ENCODE measurements around the gene PRKRA. TPM values are rescaled to one million over a fixed set of nuclear protein-coding genes. Genes with fewer than 3 reads are reported as not detected.

The PRKRA gene
- total and polyA plus RNA-seq, 2 of the 13 experiments (the other 11 are each of a cell fraction or from before 2014, with no cell fraction given): 53.1 to 74.7 TPM

DNA sequence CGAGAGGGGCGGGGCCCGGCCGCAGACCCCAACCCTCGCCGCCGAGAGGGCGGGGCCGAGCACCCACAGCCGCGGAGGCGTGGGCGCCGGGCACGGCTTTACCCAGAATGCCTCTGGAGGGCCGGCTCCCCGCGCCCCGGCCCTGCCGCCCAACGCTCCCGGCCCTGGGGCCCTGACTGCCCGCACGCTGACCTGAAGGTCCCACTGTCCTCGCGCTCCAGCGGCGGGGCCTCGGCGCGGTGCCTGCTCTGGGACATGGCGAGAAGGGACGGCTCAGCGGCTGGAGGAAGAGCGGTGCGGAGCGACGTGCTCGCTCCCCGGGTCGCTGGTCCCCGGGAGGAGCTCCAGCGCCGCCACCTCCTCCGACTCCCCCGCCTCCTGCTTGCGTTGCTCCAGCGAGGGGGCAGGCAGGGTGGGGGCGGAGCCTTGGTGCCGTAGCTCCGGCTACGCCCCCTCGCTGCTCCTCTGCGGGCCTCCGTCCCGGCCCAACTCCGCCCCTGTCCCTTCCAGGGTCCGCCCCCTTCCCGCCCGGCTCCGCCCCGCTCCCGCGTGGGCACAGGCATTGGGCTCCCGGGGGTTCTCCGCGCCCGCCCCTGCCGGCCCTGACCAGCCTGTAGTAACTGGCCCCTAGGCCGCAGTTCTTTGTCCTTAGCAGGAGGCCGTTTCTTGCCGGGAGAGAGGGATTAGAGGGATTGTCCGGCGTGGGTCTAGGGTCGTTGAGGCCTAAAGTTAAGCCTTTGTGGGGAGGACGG is at the start of gene PRKRA, which contains the start of gene PJVK (continued):
- peak; percentile 82 for TF ChIP-seq ATF7-NPFF (CRISPR knock-in tag; IDR thresholded peaks at IDR 0.05; ENCODE audit: low read depth)
- no peak; the same call in 1 of the 2 replicates for TF ChIP-seq SP2 (CRISPR knock-in tag; IDR thresholded peaks at IDR 0.05)
- TF ChIP-seq SIX1 (CRISPR knock-in tag; IDR thresholded peaks at IDR 0.05; ENCODE audit: borderline replicate concordance): no peak
- TF ChIP-seq KDM5A (IDR thresholded peaks at IDR 0.05; ENCODE audit: borderline replicate concordance, low read length): peak; percentile 75; the same call in 1 of the 2 replicates
- peak; percentile 19; the same call in 1 of the 2 replicates for TF ChIP-seq ZNF773 (CRISPR knock-in tag; IDR thresholded peaks at IDR 0.05; ENCODE audit: borderline replicate concordance)
- peak; percentile 93 for TF ChIP-seq JARID2 (CRISPR knock-in tag; IDR thresholded peaks at IDR 0.05; ENCODE audit: insufficient replicate concordance)
- no peak for TF ChIP-seq MIER2 (CRISPR knock-in tag; IDR thresholded peaks at IDR 0.05)
- no peak; the same call in 1 of the 2 replicates for TF ChIP-seq ELF1 (CRISPR knock-in tag; IDR thresholded peaks at IDR 0.05)
- TF ChIP-seq XRCC5 (optimal IDR thresholded peaks at IDR 0.05; ENCODE audit: low read length): peak; percentile 74
- TF ChIP-seq, protein P1, sequence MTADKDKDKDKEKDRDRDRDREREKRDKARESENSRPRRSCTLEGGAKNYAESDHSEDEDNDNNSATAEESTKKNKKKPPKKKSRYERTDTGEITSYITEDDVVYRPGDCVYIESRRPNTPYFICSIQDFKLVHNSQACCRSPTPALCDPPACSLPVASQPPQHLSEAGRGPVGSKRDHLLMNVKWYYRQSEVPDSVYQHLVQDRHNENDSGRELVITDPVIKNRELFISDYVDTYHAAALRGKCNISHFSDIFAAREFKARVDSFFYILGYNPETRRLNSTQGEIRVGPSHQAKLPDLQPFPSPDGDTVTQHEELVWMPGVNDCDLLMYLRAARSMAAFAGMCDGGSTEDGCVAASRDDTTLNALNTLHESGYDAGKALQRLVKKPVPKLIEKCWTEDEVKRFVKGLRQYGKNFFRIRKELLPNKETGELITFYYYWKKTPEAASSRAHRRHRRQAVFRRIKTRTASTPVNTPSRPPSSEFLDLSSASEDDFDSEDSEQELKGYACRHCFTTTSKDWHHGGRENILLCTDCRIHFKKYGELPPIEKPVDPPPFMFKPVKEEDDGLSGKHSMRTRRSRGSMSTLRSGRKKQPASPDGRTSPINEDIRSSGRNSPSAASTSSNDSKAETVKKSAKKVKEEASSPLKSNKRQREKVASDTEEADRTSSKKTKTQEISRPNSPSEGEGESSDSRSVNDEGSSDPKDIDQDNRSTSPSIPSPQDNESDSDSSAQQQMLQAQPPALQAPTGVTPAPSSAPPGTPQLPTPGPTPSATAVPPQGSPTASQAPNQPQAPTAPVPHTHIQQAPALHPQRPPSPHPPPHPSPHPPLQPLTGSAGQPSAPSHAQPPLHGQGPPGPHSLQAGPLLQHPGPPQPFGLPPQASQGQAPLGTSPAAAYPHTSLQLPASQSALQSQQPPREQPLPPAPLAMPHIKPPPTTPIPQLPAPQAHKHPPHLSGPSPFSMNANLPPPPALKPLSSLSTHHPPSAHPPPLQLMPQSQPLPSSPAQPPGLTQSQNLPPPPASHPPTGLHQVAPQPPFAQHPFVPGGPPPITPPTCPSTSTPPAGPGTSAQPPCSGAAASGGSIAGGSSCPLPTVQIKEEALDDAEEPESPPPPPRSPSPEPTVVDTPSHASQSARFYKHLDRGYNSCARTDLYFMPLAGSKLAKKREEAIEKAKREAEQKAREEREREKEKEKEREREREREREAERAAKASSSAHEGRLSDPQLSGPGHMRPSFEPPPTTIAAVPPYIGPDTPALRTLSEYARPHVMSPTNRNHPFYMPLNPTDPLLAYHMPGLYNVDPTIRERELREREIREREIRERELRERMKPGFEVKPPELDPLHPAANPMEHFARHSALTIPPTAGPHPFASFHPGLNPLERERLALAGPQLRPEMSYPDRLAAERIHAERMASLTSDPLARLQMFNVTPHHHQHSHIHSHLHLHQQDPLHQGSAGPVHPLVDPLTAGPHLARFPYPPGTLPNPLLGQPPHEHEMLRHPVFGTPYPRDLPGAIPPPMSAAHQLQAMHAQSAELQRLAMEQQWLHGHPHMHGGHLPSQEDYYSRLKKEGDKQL (CRISPR knock-in tag; IDR thresholded peaks at IDR 0.05; ENCODE audit: low read depth): 0 out of 2 replicates have a peak, but pooled peaks have one; percentile 55
- TF ChIP-seq ATRX (CRISPR knock-in tag; IDR thresholded peaks at IDR 0.05; ENCODE audit: borderline replicate concordance): no peak
- TF ChIP-seq BRCA1 (CRISPR knock-in tag; IDR thresholded peaks at IDR 0.05): peak; percentile 84; the same call in 1 of the 2 replicates
- TF ChIP-seq, protein P2, sequence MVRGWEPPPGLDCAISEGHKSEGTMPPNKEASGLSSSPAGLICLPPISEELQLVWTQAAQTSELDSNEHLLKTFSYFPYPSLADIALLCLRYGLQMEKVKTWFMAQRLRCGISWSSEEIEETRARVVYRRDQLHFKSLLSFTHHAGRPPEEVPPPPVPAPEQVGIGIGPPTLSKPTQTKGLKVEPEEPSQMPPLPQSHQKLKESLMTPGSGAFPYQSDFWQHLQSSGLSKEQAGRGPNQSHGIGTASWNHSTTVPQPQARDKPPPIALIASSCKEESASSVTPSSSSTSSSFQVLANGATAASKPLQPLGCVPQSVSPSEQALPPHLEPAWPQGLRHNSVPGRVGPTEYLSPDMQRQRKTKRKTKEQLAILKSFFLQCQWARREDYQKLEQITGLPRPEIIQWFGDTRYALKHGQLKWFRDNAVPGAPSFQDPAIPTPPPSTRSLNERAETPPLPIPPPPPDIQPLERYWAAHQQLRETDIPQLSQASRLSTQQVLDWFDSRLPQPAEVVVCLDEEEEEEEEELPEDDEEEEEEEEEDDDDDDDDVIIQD (CRISPR knock-in tag; IDR thresholded peaks at IDR 0.05; ENCODE audit: low read depth): 0 out of 2 replicates have a peak, but pooled peaks have one; percentile 23
- no peak for TF ChIP-seq JUND (CRISPR knock-in tag; IDR thresholded peaks at IDR 0.05)
- TF ChIP-seq, protein P3, sequence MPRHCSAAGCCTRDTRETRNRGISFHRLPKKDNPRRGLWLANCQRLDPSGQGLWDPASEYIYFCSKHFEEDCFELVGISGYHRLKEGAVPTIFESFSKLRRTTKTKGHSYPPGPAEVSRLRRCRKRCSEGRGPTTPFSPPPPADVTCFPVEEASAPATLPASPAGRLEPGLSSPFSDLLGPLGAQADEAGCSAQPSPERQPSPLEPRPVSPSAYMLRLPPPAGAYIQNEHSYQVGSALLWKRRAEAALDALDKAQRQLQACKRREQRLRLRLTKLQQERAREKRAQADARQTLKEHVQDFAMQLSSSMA (CRISPR knock-in tag; IDR thresholded peaks at IDR 0.05): peak; percentile 79; the same call in 1 of the 2 replicates
- TF ChIP-seq PHF21A (CRISPR knock-in tag; IDR thresholded peaks at IDR 0.05): peak; percentile 73
- TF ChIP-seq HOXA9 (CRISPR knock-in tag; IDR thresholded peaks at IDR 0.05; ENCODE audit: borderline replicate concordance): no peak; the same call in 1 of the 2 replicates
- TF ChIP-seq NFYC (CRISPR knock-in tag; IDR thresholded peaks at IDR 0.05): no peak; the same call in 1 of the 2 replicates
- TF ChIP-seq GLI4 (CRISPR knock-in tag; IDR thresholded peaks at IDR 0.05; ENCODE audit: borderline replicate concordance): peak; percentile 29; the same call in 1 of the 2 replicates
